GM21786 (cell line): Measurements from ENCODE around the gene NR1H2.

Source experiments
- ATAC-seq: cut with Tn5 transposase; IDR thresholded peaks from one replicate; pipeline ENCODE4 v1.9.1; 2021; ENCODE audit not compliant: unreplicated experiment

The NR1H2 gene

DNA sequence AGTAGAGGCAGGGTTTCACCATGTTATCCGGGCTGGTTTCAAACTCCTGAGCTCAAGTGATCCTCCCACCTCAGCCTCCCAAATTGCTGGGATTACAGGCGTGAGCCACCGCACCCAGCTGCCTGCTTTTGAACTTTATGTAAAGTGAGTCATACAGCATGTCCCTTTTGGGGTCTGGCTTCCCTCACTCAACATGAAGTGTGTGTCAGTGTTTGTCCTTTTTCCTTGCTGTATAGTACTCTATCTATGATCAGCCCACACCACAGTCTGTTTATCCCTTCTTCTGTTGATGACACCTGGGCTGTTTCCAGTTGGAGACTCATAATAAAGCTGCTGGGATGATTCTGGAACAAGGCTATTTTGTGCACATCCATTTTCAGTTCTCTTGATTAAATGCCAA, 44.6 kb downstream of the NR1H2 start:
- no peak for ATAC-seq

DNA sequence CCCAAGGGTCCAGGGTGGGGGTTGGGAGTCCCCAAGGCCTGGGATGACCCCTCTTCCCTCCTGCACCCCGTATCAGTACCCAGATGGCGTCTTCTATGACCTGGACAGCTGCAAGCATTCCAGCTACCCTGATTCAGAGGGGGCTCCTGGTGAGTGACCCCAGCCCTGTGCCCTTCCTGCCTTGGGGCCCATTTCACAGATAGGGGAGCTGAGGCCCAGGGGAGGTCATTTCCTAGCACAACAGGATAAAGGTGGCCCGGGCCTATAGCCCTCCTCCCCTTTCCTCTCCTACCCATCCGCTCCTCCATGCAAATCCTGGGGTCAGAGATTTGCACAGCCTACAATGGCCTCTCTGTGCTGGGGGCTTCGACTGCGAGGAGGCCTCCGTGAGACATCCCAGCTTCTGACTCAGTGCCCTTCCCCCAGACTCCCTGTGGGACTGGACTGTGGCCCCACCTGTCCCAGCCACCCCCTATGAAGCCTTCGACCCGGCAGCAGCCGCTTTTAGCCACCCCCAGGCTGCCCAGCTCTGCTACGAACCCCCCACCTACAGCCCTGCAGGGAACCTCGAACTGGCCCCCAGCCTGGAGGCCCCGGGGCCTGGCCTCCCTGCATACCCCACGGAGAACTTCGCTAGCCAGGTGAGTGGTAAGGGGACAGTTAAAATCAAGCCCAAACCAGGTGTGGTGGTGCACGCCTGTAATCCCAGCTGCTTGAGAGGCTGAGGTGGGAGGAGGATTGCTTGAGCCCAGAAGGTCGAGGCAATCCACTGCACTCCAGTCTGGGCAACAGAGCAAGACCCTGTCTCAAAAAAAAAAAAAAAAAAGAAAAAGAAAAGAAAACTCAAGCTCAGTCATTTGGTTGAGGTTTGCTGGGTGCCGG, 46.4 kb downstream of the NR1H2 start:
- no peak for ATAC-seq

DNA sequence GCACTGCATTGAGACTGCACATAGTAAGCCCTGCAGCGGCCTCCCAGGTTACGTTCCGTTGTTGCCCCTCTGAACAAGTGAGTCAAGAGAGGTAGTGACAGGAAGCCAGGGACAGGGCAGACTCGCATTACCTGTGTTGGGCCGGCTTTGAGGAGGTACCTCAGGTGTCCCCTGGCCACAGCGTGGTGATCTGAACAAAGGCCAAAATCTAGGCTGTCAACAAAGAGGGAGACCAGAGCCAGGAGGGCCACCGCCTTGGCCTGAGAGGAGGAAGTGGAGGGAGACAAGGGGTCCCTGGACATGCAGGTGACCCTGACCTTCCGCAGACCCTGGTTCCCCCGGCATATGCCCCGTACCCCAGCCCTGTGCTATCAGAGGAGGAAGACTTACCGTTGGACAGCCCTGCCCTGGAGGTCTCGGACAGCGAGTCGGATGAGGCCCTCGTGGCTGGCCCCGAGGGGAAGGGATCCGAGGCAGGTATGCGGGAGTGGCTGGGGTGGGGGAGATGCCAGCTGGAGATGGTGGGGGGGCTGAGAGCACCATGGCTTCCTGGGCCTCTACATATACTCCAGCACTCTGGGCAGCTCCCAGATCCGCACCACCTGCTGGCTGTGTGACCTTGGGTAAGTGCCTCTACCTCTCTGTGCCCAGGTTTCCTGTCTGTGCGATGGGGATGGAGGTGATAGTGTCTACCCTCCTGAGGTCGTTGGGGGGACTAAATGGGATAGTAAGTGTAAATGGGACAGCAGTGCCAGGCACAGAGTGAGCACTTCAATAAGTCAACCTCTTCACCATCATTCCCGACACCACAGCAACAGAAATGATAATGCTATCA, 47.2 kb downstream of the NR1H2 start:
- no peak for ATAC-seq

DNA sequence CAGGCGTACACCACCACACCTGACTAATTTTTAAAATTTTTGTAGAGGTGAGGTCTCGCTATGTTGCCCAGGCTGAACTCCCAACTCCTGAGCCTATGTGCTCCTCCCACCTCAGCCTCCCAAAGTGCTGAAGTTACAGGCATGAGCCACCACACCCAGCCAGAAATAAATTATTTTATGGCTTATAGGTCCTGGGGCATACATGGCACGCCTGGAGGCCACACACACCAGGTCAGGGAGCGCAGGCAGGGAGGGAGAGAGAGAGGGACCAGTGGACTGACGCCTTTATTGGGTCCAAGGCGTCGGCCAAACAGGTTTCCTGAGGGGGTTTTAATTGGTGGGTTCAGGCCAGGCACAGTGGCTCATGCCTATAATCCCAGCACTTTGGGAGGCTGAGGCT, 49.3 kb downstream of the NR1H2 start:
- ATAC-seq: no peak

DNA sequence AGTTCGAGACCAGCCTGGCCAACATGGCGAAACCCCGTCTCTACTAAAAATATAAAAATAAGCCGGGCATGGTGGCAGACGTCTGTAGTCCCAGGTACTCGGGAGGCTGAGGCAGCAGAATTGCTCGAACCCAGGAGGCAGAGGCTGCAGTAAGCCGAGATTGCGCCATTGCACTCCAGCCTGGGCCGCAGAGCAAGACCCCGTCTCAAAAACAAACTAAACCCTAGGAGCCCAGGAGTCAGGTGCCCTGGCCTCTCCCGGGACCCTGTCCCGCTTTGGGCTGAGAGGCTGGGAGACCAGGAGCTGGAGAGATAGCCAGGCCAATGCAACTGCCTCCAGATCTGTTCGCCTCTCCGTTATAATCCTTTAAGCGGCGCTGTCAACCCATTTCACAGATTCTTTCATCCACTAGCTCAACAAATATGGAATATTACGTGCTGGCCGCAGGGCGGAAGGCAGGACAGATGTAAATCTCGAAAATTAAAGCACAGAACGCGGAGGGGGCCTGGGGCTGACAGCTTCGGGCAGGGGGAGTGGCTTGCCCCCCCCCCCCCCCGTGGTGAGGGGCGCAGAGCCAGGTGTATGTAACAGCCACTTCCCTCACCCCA, 51.2 kb downstream of the NR1H2 start:
- no peak for ATAC-seq

DNA sequence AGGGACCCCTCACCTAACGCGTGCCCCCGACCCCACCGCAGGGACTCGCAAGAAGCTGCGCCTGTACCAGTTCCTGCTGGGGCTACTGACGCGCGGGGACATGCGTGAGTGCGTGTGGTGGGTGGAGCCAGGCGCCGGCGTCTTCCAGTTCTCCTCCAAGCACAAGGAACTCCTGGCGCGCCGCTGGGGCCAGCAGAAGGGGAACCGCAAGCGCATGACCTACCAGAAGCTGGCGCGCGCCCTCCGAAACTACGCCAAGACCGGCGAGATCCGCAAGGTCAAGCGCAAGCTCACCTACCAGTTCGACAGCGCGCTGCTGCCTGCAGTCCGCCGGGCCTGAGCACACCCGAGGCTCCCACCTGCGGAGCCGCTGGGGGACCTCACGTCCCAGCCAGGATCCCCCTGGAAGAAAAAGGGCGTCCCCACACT, 51.8 kb downstream of the NR1H2 start:
- ATAC-seq: no peak

DNA sequence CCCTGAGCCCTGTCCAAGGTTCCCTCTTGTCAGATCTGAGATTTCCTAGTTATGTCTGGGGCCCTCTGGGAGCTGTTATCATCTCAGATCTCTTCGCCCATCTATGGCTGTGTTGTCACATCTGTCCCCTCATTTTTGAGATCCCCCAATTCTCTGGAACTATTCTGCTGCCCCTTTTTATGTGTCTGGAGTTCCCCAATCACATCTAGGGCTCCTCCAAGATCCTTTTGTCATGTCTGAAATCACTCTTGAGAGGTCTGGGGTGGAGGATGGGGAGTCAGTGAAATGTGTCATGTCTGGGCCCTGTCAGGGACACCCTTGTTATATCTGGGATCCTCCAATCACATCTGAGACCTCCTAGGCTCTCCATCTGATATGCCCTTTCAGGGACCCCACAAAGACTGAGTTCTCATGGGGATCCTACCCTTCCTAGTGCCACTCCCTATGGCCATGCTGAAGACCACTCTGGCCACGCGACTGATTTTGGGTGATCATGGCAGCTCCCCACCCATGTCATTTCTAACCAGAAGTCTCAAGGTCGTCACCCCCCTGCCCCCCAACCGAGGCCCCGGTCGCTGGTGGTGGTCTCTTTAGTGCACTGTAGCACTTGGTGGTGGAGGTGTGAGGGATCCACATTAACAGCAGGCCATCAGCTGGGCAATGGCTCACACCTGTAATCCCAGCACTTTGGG, 52.7 kb downstream of the NR1H2 start:
- no peak for ATAC-seq

DNA sequence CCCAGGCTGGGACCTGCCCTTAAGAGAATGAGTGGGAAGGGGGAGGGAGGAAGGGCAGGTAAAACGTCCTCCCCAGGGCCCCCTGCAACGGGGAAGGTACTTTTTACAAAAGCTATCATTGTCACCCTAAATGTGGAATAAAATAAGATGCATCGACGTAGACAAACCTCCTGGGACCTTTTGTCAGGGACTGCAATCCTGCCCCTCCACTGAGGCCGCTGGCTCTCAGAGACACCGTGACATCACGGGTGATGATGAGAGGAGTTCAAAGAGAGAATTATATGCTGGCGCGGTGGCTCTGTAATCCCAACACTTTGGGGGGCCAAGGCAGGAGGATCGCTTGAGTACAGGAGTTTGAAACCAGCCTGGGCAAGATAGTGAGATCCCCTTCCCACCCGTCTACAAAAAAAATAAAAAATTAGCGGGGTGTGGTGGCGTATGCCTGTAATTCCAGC, 54.7 kb downstream of the NR1H2 start:
- ATAC-seq: no peak

DNA sequence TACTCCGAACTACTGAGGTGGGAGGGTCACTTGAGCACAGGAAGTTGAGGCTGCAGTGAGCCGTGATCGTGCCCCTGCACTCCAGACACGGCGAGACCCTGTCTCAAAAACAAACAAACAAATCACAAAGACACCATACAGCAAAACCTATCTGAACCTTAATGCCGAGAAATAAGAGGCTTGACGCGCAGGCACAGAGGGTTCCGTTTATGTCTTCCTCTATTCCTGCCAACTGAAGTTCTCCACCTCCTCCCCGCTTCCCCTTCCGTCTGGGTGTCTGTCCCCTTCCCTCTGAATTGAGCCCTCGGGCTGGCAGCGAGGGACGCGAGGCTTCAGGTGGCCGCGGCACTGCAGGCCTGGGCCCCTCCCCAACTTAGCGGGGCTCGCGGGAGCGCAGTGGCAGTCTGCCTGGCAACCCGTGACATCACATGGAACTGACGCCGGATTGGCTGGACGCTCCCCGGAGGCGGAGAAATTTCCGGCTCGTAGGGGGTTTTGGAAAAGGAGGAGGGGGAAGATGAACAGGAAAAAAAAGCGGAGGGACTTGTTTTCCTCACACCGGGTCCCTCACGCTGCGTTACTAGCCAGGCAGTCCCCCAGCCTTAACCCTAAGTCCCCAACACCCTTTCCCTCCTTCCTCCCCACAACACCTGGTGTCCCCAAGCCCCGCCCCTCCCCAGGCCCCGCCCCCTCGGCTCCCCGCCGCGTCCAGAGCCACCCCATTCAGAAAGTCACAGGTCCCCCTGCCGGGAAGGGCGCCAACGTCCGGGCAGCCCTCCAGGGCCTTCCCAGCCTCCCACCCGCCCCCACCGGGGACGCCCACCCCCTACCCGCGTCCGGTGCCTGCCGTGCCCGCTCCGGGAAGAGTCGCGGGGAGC, 55.3 kb downstream of the NR1H2 start:
- peak; percentile 59 for ATAC-seq

DNA sequence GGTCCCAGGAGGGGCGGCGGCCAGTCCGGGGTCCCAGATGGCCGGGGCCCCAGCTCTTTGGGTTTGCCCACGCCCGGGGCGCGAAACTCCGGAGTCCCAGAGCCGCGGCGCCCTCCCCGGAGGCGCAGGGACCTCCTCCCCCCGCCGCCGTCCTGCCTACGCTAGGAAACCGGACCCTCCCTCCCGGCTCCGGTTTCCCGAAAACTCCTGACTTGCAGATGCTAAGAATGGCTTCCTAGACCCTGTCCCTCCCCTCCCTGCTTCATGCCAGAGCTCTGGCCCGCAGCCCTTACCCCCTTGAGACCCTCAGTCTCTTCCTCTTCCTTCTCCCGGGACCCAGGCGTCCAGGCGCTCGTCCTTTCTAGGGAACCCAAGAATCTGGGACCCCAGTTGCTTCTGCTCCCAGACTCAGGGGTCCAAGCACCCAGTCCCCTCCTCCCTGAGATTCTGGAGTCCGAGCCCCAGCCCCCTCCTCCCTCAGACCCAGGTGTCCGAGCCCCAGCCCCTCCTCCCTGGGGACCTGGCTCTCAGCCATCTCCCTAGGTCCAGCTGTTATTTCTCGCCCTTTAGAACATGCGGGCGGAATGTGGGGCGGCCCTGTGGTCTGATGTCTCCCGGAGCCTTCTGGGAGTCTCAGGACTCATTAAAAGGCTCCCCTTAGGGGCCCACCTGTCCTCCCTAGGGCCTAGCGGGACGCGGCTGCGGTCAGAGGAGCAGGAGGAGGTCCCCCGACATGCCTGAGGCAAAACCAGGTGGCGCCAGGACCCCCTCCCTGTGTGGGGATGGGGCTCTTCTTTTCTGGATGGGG, 56.2 kb downstream of the NR1H2 start, which contains the start of gene MYBPC2:
Gene MYBPC2, plus strand, starts transcription at position 672 of the 808 bp plus-strand sequence. Its CDS starts 62 bp downstream, at position 734.
- ATAC-seq: no peak
